GOT3 (cell line): ENCODE measurements around the gene WDR6.
A peak's percentile ranks its signal among the peaks of the same experiment; 100 is the strongest.

Source experiments
- DNase-seq: peaks from one replicate; lab custom pipeline; 2025; ENCODE audit warnings: mixed read lengths; lab: John Stamatoyannopoulos, UW

WDR6 gene

GRCh38 chr3:49027634-49028033, 20.4 kb downstream of the WDR6 start:
- no peak for DNase-seq

GRCh38 chr3:49028298-49028672, 21.1 kb downstream of the WDR6 start:
- DNase-seq = no peak

GRCh38 chr3:49028673-49029562, 21.7 kb downstream of the WDR6 start, which contains the start of gene IMPDH2:
Gene IMPDH2 (minus strand): TSS chr3:49029398. CDS start chr3:49029350, 48 bp downstream.
- DNase-seq = peak; percentile 57

GRCh38 chr3:49029563-49029884, 22.3 kb downstream of the WDR6 start:
- no peak for DNase-seq

GRCh38 chr3:49030321-49030720, 23.1 kb downstream of the WDR6 start:
- DNase-seq = no peak

GRCh38 chr3:49032646-49033304, 25.6 kb downstream of the WDR6 start:
- no peak for DNase-seq

- no peak for DNase-seq
These were observed 27.5 kb downstream of the WDR6 start for GRCh38 chr3:49034650-49035049.

GRCh38 chr3:49035281-49035680, 28.1 kb downstream of the WDR6 start:
- DNase-seq = no peak

- DNase-seq = no peak
These were observed 46.4 kb downstream of the WDR6 start for GRCh38 chr3:49053543-49053942.

- DNase-seq = no peak
These were observed 47.2 kb downstream of the WDR6 start for GRCh38 chr3:49054344-49054862.

- DNase-seq = no peak
These were observed 50.1 kb downstream of the WDR6 start for GRCh38 chr3:49057268-49057667.

GRCh38 chr3:49058011-49058410, 50.8 kb downstream of the WDR6 start:
- no peak for DNase-seq
